ENCODE data around the gene WNT5B.

DNA sequence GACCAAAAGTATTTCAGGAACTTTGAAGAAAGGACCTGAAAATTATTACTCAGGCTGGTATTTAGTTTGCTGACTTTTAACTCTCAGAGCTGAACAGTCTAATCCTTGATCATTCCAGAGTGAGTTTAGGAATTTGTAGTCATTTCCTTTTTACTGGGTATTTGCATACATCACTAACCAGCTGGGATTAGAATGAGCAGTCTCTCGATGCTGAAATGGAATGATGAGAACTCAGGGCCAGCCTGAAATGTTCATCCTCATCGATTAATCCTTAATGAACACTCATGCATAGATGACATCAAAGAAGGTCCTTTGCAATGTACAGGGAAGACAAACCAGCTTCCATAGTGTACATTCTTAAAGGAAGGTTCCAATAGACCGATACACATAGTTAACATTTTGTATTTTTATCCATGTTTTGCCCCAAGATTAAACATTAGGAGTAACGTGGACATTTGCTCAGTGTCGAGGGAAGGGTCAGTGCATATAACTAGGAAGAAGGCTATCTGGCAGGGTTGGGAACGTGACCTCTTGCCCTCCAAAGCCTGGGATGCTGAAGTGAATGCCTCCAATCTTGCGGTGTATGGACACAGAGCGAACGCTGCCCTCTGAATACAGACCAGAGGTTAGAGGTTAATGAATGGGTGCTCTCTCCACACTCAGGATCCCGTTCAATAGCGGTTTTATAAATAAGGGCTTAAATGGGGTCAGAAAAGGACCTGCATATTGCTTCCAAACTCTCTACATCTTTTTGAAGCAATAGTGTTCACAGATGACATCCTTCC, 49.2 kb upstream of the WNT5B start:
- TF ChIP-seq CTCF (IDR thresholded peaks at IDR 0.05; ENCODE audit: insufficient read depth, low read length, poor library complexity, severe bottlenecking), result no peak
- no peak for TF ChIP-seq EZH2phosphoT487 (conservative IDR thresholded peaks at IDR 0.05; ENCODE audit: low read length)
